Activated naive CD8-positive, alpha-beta T cell treated with anti-CD3 and anti-CD28 coated beads, Interleukin-2, amount 50 U/mL, for 16 hours (primary cell): ENCODE data around the gene CBY2.
"Not testable (repeated sequence)": the region's sequence is repeated elsewhere in the genome, so short reads cannot be mapped to it uniquely, and the experiment has no call there.

Source experiments
- DNase-seq: peaks from one replicate; pipeline ENCODE4 v3.0.0-alpha.2; 2020; ENCODE audit warnings: low read depth, low spot score

Gene CBY2

DNA sequence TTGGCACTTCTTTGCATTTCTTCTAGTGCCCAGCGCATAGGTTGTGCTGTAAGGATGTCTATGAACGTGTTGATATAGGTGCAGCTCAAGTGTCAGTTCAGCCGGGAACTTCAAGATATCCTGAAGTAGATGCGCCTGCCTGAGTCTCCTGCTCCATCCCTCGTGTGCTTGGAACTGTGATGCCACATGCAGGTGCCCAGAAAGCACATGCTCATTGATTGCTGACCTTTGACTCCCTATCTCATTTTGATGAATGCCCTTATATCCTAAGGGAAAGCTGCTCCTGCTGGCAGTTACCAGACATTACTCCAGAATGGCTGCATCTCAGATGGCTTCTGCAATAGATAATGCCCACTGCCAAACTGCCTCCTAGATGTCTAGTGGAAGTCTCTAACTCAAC, 40.9 kb downstream of the CBY2 start:
- no peak for DNase-seq

DNA sequence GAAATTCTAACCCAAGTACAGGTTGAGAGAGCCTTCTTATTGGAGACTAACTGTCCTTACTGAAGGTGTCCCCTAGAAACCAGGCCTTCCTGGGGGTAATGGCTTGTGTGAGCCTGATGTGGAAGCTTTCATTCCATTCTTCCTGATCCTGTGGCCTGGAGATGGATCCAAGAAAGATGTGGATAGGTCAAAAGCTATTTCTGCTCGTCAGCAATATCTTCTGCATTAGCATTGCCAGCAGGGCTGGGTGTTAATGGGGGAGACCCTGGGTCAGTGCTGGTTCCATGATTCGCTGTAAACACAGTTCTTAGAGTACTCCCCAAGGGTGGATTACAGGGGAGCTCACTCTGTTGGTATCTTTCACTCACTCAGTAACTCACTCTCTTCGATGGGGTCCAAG, 42.9 kb downstream of the CBY2 start:
- no peak for DNase-seq

DNA sequence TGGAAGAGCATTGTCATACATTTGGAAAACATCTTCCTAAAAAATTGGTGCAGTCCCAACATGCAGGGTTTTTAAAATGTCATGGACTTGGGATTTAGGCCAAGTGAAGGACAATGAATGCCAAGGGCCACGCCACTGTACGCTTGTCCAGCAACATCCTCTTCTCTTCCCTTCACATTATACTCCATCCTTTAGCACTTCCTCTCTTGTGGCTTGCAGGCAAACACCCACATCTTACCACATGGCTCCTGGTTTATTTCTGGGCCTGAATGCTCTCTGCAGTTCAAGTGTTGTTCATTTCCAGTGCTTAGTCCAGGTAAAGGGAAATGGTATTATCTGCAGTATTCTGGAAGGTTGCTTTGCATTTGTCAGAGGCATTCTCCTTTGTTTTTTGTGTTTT, 45.0 kb downstream of the CBY2 start:
- no peak for DNase-seq

DNA sequence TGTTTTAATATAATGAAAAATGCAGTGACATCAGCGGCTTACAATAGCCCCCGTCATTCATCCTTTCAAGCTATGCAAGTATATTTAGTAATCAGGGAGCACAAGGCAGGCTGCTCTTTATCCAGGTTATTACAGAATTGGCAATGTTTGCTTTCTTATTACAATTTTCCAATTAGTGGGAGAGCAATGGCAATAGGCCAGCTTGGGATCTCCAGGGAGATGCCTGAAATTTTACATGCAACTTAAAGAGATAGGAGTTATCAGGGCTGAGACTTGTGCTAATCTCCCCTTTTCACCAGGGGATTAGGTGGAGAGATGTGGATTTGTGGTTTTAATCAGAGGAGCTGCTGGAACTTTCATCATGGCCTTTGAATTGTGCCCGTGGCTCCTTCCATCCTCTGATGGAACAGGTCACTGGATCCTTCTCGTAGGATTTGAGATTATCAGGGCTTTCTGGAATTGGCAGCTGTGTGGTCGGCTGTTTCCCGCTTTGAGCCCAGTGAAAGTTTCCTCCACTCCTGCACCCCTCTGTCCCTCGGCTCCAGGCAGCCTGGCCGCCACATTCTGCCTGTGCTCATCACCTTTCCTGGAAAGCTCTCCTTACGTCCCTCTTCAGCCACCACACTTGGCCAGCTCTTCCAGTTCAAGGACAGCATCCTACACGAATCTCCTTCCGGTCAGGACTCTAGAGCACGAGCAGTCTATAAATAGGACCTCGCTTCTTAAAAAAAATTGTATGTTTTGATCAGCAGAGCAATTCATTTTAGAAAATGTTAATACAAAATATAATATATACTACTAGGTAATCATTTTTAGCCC, 47.0 kb downstream of the CBY2 start:
- no peak for DNase-seq

DNA sequence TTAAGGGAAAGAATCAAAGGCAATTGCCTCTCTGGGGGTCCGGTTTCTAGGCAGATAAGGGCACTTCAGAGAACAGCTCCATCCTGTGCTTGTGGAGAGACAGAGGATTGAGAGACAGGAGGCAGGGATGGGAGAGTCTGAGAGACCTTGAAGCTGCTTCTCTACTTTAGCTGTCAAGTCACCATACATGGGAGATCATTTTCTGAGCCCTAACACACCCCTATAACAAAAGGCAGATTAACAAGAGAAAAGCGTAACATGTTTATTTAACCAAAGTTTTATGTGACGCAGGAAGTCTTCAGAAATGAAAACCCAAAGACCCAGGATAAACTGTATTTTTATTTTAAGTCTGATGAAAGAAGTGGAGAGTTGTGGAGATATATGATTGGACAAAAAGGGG, 48.4 kb downstream of the CBY2 start:
- no peak for DNase-seq

DNA sequence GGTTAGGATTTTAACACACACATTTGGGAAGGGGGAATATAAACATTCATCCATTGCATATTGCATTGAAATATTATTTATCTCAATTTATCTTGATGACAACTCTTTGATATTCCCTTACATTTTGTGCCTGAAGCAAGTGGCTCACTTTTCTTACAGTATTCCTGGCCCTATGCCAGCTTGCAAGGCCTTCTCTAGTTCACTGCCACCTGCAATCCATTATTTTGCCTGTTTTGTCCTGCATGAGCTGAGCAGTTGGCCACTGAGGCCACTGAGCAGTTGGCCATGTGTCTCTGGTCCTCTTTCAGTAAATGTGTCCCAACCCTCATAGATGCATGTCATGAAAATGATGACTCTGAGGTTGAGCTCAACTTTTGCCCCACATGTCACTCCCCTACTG, 49.8 kb downstream of the CBY2 start:
- DNase-seq: no peak

DNA sequence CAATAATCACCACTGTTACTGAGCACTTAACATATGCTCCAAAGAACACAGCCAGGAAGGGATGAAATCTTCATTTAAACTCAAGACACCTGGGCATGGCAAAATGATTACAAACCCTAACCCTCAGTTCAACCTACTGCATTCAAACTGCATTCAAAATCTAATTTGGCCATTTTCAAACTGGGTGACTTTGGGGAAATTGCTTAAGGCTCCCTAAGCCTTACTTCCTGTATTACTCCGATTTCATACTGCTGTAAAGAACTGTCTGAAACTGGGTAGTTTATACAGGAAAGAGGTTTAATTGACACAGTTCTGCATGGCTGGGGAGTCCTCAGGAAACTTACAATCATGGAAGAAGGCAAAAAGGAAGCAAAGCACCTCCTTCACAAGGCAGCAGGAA, 50.4 kb downstream of the CBY2 start:
- no peak for DNase-seq

DNA sequence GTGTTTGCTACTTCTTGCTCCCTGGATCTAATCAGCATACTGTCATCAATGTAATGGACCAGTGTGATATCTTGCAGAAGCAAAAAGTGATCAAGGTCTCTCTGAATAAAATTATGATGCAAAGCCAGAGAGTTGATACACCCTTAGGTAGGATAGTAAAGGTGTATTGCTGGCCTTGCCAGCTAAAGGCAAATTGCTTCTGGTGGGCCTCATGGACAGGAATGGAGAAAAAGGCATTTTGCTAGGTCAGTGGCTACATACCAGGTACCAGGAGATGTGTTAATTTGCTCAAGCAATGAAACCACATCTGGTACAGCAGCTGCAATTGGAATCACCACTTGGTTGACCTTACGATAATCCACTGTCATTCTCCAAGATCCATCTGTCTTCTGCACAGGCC, 54.4 kb downstream of the CBY2 start:
- DNase-seq: not testable (repeated sequence)

DNA sequence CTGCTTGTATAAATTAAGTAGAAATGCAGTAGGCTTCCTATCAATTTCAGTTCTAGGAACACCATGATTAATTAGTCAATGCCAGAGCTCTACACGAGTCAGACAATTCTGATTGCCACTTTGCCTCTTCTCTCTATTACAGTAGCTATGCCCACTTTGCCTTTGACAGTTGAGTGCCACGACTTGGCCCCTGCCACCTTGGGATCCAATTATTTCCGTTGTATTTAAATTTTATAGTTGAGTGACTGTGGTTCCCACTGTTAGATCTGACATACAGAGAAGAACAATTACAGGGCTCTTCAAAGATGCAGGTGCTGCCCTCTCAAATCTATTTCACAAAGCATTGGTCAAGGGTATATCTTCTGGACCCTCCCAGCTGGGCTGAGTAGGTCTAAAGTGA, 55.5 kb downstream of the CBY2 start:
- DNase-seq: not testable (repeated sequence)

DNA sequence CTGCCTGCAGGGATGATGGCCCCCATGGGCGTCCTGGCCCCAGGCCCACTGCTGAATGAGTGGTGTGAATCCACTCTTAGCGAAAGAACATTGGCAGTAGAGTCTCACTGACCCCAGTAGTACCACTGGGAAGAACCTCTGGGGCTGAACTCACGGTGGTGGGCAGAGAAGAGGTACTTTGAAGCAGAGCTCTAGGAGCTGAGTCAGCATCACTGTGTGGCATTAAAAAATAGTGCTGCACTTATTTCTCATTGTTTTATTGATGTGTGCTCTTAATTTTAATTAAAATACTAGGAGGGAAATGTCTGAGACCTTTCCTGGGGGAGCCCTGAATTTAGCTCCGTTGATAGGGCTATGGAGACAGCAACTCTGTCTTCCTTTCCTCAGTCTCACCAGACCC, 61.3 kb downstream of the CBY2 start:
- DNase-seq: no peak
